ENCODE measurements around the gene ZNF587. TPM values are rescaled to one million over a fixed set of nuclear protein-coding genes. Genes with fewer than 3 reads are reported as not detected.
A peak's percentile ranks its signal among the peaks of the same experiment; 100 is the strongest.

The ZNF587 gene
- total and polyA plus RNA-seq, 2 of the 8 experiments (the other 6 are each of a cell fraction or from before 2014, with no cell fraction given), result 18.1 to 42.1 TPM

- peak; percentile 71 for TF ChIP-seq POLR2AphosphoS5 (IDR thresholded peaks at IDR 0.05; ENCODE audit: low read depth, low read length)
- TF ChIP-seq TAF1 (IDR thresholded peaks at IDR 0.05; ENCODE audit: low read depth, low read length), result peak; percentile 77
- TF ChIP-seq USF2 (IDR thresholded peaks at IDR 0.05; ENCODE audit: low read length), result no peak
- peak; percentile 77 for TF ChIP-seq JUND (IDR thresholded peaks at IDR 0.05; ENCODE audit: low read length)
- TF ChIP-seq ASH2L (IDR thresholded peaks at IDR 0.05; ENCODE audit: low read length), result peak; percentile 86
These were observed 45.9 kb upstream of the ZNF587 start (continued) for GRCh38 chr19:57803594-57804325.

Measured in H1 (cell line).